GM23338 (cell line): ENCODE results near the gene GTSE1. TPM values are rescaled to one million over a fixed set of nuclear protein-coding genes. Genes with fewer than 3 reads are reported as not detected.

Experiments
- ATAC-seq: fragments of 200-7000 bp; cut with Tn5 transposase; 3 replicates; pipeline ENCODE4 v1.9.1; 2020
- DNase-seq: peaks from one replicate; pipeline ENCODE4 v3.0.0-alpha.2; 2015; ENCODE audit warnings: low spot score
- H2AFZ ChIP-seq: fragments of 200-600 bp; sonication (generic); 2 replicates; pipeline ENCODE4 v1.8.0; 2016; ENCODE audit warnings: antibody characterized with exemption, mild to moderate bottlenecking, moderate library complexity
- H3F3A ChIP-seq: fragments of 200-600 bp; sonication (generic); replicated peaks from 2 replicates; pipeline ENCODE4 v1.8.0; 2017; ENCODE audit warnings: antibody characterized with exemption, mixed run types, low read depth
- H3K27ac ChIP-seq: fragments of 200-600 bp; sonication (generic); 2 replicates; pipeline ENCODE4 v1.6.1; 2016; ENCODE audit warnings: low read depth
- H3K27me3 ChIP-seq: fragments of 200-600 bp; sonication (generic); 2 replicates; pipeline ENCODE4 v1.8.0; 2016; ENCODE audit warnings: mild to moderate bottlenecking, mixed run types, moderate library complexity; ENCODE audit not compliant: insufficient read depth
- H3K36me3 ChIP-seq: fragments of 200-600 bp; sonication (generic); 2 replicates; pipeline ENCODE4 v1.8.0; 2016; ENCODE audit warnings: mild to moderate bottlenecking; ENCODE audit not compliant: insufficient read depth
- H3K4me1 ChIP-seq: fragments of 200-600 bp; sonication (generic); 2 replicates; pipeline ENCODE4 v1.8.0; 2016; ENCODE audit warnings: mild to moderate bottlenecking, moderate library complexity; ENCODE audit not compliant: insufficient read depth
- H3K4me2 ChIP-seq: fragments of 200-600 bp; sonication (generic); 2 replicates; pipeline ENCODE4 v1.7.1; 2017; ENCODE audit warnings: mixed run types
- H3K4me3 ChIP-seq: fragments of 200-600 bp; sonication (generic); 2 replicates; pipeline ENCODE4 v1.6.1; 2016; ENCODE audit warnings: mixed run types
- H3K79me2 ChIP-seq: fragments of 200-600 bp; sonication (generic); replicated peaks from 2 replicates; pipeline ENCODE4 v1.8.0; 2017; ENCODE audit warnings: mild to moderate bottlenecking; ENCODE audit not compliant: insufficient read depth
- H3K9me2 ChIP-seq: fragments of 200-600 bp; sonication (generic); 2 replicates; pipeline ENCODE4 v1.8.0; 2017; ENCODE audit not compliant: insufficient read depth
- H4K20me1 ChIP-seq: fragments of 200-600 bp; sonication (generic); replicated peaks from 2 replicates; pipeline ENCODE4 v1.8.0; 2017; ENCODE audit warnings: mild to moderate bottlenecking; ENCODE audit not compliant: insufficient read depth
- H3K27ac Mint-ChIP-seq: 2 replicates; pipeline ENCODE4 v1.8.0; 2020; ENCODE audit warnings: inconsistent platforms, mild to moderate bottlenecking, moderate library complexity, mixed read lengths
- H3K27me3 Mint-ChIP-seq: 3 replicates; pipeline ENCODE4 v1.8.0; 2022; ENCODE audit warnings: low read depth, mild to moderate bottlenecking, moderate library complexity, mixed read lengths, inconsistent platforms; ENCODE audit not compliant: insufficient read depth, poor library complexity
- H3K36me3 Mint-ChIP-seq: 3 replicates; pipeline ENCODE4 v1.8.0; 2021; ENCODE audit warnings: low read depth, mild to moderate bottlenecking, inconsistent platforms, moderate library complexity, mixed read lengths
- H3K4me1 Mint-ChIP-seq: 3 replicates; pipeline ENCODE4 v1.8.0; 2020; ENCODE audit warnings: mild to moderate bottlenecking, inconsistent platforms, mixed read lengths
- H3K4me3 Mint-ChIP-seq: 3 replicates; pipeline ENCODE4 v1.8.0; 2021; ENCODE audit warnings: moderate library complexity, mild to moderate bottlenecking, inconsistent platforms, mixed read lengths
- H3K9me3 Mint-ChIP-seq: 3 replicates; pipeline ENCODE4 v1.8.0; 2020; ENCODE audit warnings: moderate library complexity, mild to moderate bottlenecking, inconsistent platforms, mixed read lengths
- CREB1 ChIP-seq: fragments of 250-450 bp; sonication (Bioruptor Pico); IDR thresholded peaks from 2 replicates; pipeline ENCODE4 v1.5.0; 2020; ENCODE audit warnings: low read depth, mild to moderate bottlenecking, moderate library complexity
- CTCF ChIP-seq, 2 experiments: fragments of 200-600 bp in 1 of 2; sonication (generic) in 1 of 2; conservative IDR thresholded peaks; 2 replicates each; pipeline versions ENCODE4 v1.5.1 to v1.6.1; 2016 to 2017; ENCODE audit warnings: antibody characterized with exemption in 2 of 2, low read depth in 2 of 2, mild to moderate bottlenecking in 2 of 2, moderate library complexity in 1 of 2
- EZH2 ChIP-seq: fragments of 200-600 bp; sonication (generic); IDR thresholded peaks from one replicate; pipeline ENCODE4 v1.8.0; 2017; ENCODE audit warnings: antibody characterized with exemption, mild to moderate bottlenecking, low read depth; ENCODE audit not compliant: unreplicated experiment
- EZH2phosphoT487 ChIP-seq: fragments of 200-600 bp; sonication (generic); IDR thresholded peaks from one replicate; pipeline ENCODE4 v1.8.1; 2018; ENCODE audit warnings: antibody characterized with exemption; ENCODE audit not compliant: unreplicated experiment
- JUNB ChIP-seq: IDR thresholded peaks from one replicate; pipeline ENCODE4 v1.6.1; 2016; ENCODE audit warnings: antibody characterized with exemption; ENCODE audit not compliant: unreplicated experiment
- NANOG ChIP-seq: IDR thresholded peaks from 2 replicates; pipeline ENCODE4 v1.6.1; 2016; ENCODE audit warnings: antibody characterized with exemption, borderline replicate concordance
- POLR2AphosphoS5 ChIP-seq: IDR thresholded peaks from 2 replicates; pipeline ENCODE4 v1.6.1; 2016; ENCODE audit warnings: antibody characterized with exemption, low read depth
- REST ChIP-seq: IDR thresholded peaks from one replicate; pipeline ENCODE4 v1.6.1; 2018; ENCODE audit warnings: antibody characterized with exemption; ENCODE audit not compliant: unreplicated experiment
- STAT1 ChIP-seq: IDR thresholded peaks from one replicate; pipeline ENCODE4 v1.6.1; 2016; ENCODE audit warnings: antibody characterized with exemption; ENCODE audit not compliant: unreplicated experiment
- ZNF114 ChIP-seq: fragments of 250-450 bp; sonication (Bioruptor Pico); IDR thresholded peaks from 2 replicates; pipeline ENCODE4 v1.5.0; 2020; ENCODE audit warnings: mild to moderate bottlenecking, moderate library complexity
- ZNF331 ChIP-seq: fragments of 250-450 bp; sonication (Bioruptor Pico); IDR thresholded peaks from 2 replicates; pipeline ENCODE4 v1.5.0; 2020; ENCODE audit warnings: low read depth, mild to moderate bottlenecking, moderate library complexity
- polyA plus RNA-seq: library from polyadenylated mRNA; unstranded; fragments of >200 nt; fragmentation: Nextera tagmentation; extraction: Ambion mirVana; gene quantifications from 2 replicates; pipeline ENCODE4 v1.2.1, GENCODE V29; 2016
- total RNA-seq: library from RNA; depleted of rRNA; stranded (reverse); fragments of >200 nt; shearing (Covaris generic); gene quantifications from 2 replicates; pipeline ENCODE4 v1.2.3, GENCODE V29; 2014
- TF ChIP-seq, protein P1 (sequence below): fragments of 250-450 bp; sonication (Bioruptor Pico); IDR thresholded peaks from 2 replicates; pipeline ENCODE4 v1.5.0; 2020; ENCODE audit warnings: mild to moderate bottlenecking, moderate library complexity
- TF ChIP-seq, protein P2 (sequence below): IDR thresholded peaks from 2 replicates; pipeline ENCODE4 v1.6.1; 2016; ENCODE audit warnings: antibody characterized with exemption

The GTSE1 gene
- total and polyA plus RNA-seq, 2 experiments from 2014 or later = 26.3 to 28.6 TPM

- no peak for ATAC-seq
- Mint-ChIP-seq H3K36me3 (peaks cover 8% of the 10 kb centered on the region; the same call in 2 of the 3 replicates), H3K4me3 (no peak overlapping the region), H3K9me3 (no peaks in the 10 kb centered on the region; the same call in 2 of the 3 replicates), H3K4me1 (peaks cover 6% of the 10 kb centered on the region), H3K27me3 (peaks cover 2% of the 10 kb centered on the region), H3K27ac (no peak overlapping the region)
- Histone ChIP-seq H3K4me2 (no peak overlapping the region), H3F3A (0 out of 2 replicates have a peak, but pooled peaks cover 4% of the 10 kb centered on the region), H3K4me3 (no peak overlapping the region), H3K9me2 (no peaks in the 10 kb centered on the region), H3K27ac (no peak overlapping the region), H3K79me2 (no peaks in the 10 kb centered on the region), H3K27me3 (no peaks in the 10 kb centered on the region), H3K36me3 (no peaks in the 10 kb centered on the region), H4K20me1 (peaks cover 5% of the 10 kb centered on the region; the same call in 1 of the 2 replicates), H2AFZ (no peak overlapping the region), H3K4me1 (peaks cover 4% of the 10 kb centered on the region; the same call in 1 of the 2 replicates)
- DNase-seq = no peak
- TF ChIP-seq ZNF114 (CRISPR knock-in tag) = no peak
- TF ChIP-seq, protein P1, sequence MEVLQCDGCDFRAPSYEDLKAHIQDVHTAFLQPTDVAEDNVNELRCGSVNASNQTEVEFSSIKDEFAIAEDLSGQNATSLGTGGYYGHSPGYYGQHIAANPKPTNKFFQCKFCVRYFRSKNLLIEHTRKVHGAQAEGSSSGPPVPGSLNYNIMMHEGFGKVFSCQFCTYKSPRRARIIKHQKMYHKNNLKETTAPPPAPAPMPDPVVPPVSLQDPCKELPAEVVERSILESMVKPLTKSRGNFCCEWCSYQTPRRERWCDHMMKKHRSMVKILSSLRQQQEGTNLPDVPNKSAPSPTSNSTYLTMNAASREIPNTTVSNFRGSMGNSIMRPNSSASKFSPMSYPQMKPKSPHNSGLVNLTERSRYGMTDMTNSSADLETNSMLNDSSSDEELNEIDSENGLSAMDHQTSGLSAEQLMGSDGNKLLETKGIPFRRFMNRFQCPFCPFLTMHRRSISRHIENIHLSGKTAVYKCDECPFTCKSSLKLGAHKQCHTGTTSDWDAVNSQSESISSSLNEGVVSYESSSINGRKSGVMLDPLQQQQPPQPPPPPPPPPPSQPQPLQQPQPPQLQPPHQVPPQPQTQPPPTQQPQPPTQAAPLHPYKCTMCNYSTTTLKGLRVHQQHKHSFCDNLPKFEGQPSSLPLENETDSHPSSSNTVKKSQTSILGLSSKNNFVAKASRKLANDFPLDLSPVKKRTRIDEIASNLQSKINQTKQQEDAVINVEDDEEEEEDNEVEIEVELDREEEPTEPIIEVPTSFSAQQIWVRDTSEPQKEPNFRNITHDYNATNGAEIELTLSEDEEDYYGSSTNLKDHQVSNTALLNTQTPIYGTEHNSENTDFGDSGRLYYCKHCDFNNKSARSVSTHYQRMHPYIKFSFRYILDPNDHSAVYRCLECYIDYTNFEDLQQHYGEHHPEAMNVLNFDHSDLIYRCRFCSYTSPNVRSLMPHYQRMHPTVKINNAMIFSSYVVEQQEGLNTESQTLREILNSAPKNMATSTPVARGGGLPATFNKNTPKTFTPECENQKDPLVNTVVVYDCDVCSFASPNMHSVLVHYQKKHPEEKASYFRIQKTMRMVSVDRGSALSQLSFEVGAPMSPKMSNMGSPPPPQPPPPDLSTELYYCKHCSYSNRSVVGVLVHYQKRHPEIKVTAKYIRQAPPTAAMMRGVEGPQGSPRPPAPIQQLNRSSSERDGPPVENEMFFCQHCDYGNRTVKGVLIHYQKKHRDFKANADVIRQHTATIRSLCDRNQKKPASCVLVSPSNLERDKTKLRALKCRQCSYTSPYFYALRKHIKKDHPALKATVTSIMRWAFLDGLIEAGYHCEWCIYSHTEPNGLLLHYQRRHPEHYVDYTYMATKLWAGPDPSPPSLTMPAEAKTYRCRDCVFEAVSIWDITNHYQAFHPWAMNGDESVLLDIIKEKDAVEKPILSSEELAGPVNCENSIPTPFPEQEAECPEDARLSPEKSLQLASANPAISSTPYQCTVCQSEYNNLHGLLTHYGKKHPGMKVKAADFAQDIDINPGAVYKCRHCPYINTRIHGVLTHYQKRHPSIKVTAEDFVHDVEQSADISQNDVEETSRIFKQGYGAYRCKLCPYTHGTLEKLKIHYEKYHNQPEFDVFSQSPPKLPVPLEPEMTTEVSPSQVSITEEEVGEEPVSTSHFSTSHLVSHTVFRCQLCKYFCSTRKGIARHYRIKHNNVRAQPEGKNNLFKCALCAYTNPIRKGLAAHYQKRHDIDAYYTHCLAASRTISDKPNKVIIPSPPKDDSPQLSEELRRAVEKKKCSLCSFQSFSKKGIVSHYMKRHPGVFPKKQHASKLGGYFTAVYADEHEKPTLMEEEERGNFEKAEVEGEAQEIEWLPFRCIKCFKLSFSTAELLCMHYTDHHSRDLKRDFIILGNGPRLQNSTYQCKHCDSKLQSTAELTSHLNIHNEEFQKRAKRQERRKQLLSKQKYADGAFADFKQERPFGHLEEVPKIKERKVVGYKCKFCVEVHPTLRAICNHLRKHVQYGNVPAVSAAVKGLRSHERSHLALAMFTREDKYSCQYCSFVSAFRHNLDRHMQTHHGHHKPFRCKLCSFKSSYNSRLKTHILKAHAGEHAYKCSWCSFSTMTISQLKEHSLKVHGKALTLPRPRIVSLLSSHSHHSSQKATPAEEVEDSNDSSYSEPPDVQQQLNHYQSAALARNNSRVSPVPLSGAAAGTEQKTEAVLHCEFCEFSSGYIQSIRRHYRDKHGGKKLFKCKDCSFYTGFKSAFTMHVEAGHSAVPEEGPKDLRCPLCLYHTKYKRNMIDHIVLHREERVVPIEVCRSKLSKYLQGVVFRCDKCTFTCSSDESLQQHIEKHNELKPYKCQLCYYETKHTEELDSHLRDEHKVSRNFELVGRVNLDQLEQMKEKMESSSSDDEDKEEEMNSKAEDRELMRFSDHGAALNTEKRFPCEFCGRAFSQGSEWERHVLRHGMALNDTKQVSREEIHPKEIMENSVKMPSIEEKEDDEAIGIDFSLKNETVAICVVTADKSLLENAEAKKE = no peak
- TF ChIP-seq ZNF331 (CRISPR knock-in tag) = no peak
- no peak for TF ChIP-seq REST
- no peak for TF ChIP-seq CREB1 (CRISPR knock-in tag)
- no peak for TF ChIP-seq POLR2AphosphoS5
- no peak for TF ChIP-seq JUNB
- TF ChIP-seq STAT1 = no peak
- TF ChIP-seq, protein P2, sequence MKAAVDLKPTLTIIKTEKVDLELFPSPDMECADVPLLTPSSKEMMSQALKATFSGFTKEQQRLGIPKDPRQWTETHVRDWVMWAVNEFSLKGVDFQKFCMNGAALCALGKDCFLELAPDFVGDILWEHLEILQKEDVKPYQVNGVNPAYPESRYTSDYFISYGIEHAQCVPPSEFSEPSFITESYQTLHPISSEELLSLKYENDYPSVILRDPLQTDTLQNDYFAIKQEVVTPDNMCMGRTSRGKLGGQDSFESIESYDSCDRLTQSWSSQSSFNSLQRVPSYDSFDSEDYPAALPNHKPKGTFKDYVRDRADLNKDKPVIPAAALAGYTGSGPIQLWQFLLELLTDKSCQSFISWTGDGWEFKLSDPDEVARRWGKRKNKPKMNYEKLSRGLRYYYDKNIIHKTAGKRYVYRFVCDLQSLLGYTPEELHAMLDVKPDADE = no peak
- TF ChIP-seq EZH2 = no peak
- TF ChIP-seq CTCF (conservative IDR thresholded peaks at IDR 0.05; ENCODE audit: low read depth in 2 of 2) = no peak
- no peak for TF ChIP-seq EZH2phosphoT487
- no peak for TF ChIP-seq NANOG
Measured at GRCh38 chr22:46365166-46365624, 68.5 kb downstream of the GTSE1 start.
